HL-60 (cell line): ENCODE results near the gene CIROP.

Source experiments
- DNase-seq, 2 experiments: peaks; one replicate each; pipeline ENCODE4 v3.0.0-alpha.2; 2010 to 2020; ENCODE audit warnings: low read depth in 1 of 2, low spot score in 1 of 2
- H3K27ac ChIP-seq: fragments of 250-450 bp; sonication (Bioruptor Pico); replicated peaks from 2 replicates; pipeline ENCODE4 v1.5.1; 2020; ENCODE audit warnings: mild to moderate bottlenecking, moderate library complexity
- H3K27me3 ChIP-seq: fragments of 250-450 bp; sonication (Bioruptor Pico); 2 replicates; pipeline ENCODE4 v1.5.1; 2021; ENCODE audit warnings: mild to moderate bottlenecking, moderate library complexity; ENCODE audit not compliant: insufficient read depth, poor library complexity, severe bottlenecking
- H3K4me3 ChIP-seq: replicated peaks from 2 replicates; pipeline ENCODE4 v1.5.1; 2011; ENCODE audit warnings: mild to moderate bottlenecking, control low read depth, low read length; ENCODE audit not compliant: insufficient read depth
- CTCF ChIP-seq: IDR thresholded peaks from one replicate; pipeline ENCODE4 v1.5.1; 2011; ENCODE audit warnings: low read length, control low read depth, inconsistent platforms; ENCODE audit not compliant: insufficient read depth
- GABPA ChIP-seq: IDR thresholded peaks from 2 replicates; pipeline ENCODE4 v1.6.1; 2012; ENCODE audit warnings: low read depth
- POLR2AphosphoS5 ChIP-seq: IDR thresholded peaks from 2 replicates; pipeline ENCODE4 v1.6.1; 2012; ENCODE audit warnings: low read depth
- REST ChIP-seq: IDR thresholded peaks from 2 replicates; pipeline ENCODE4 v1.6.1; 2012; ENCODE audit warnings: low read depth; ENCODE audit not compliant: insufficient replicate concordance
- SPI1 ChIP-seq: IDR thresholded peaks from 2 replicates; pipeline ENCODE4 v1.6.1; 2012; ENCODE audit warnings: low read depth, mild to moderate bottlenecking, borderline replicate concordance

CIROP gene

DNA sequence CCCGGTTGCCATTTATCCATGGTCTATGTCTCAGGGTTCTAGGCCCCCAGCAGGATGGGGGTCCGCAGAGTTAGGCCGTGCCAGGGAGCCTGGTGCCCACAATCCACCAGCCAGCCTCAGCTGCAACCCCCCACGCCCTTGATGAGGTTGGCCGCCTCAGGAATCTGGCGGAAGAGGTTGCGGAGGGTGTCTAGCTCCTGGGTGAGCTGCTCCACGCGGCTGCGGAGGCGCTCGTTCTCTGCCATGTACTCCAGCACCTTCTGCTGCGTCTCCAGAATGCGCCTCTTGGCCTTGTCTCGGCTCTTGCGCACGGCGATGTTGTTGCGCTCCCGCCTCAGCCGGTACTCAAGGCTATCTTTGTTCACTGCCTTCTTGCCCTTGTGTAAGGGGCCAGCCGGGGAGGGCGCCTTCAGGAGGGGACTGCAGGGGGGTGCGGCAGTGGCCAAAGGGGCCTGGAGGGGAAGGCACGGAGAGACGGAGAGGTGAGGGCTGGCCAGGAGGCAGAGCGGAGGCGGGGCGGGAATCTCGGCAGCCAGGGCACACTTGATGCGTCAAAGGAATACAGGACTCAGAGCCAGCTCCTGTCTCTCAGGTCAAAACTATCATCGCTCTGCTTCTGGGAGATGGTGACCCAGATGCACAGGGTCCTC, 12.7 kb upstream of the CIROP start:
- H3K27me3 ChIP-seq: no peaks in the 10 kb centered on the region
- peak in 1 of 2 experiments; percentile 51 for DNase-seq
- peak overlapping the region; percentile 99 for H3K27ac ChIP-seq
- no peak for TF ChIP-seq GABPA
- peak; percentile 23 for TF ChIP-seq REST
- peak overlapping the region; percentile 71 for H3K4me3 ChIP-seq

GRCh38 chr14:23115918-23116317, 11.1 kb upstream of the CIROP start:
- no peak for TF ChIP-seq POLR2AphosphoS5
- no peak for TF ChIP-seq REST
- TF ChIP-seq CTCF: no peak
- TF ChIP-seq GABPA: no peak
- no peak for TF ChIP-seq SPI1
- H3K4me3 ChIP-seq: peak overlapping the region; percentile 71
- peak in 1 of 2 experiments; percentile 39 for DNase-seq
- H3K27me3 ChIP-seq: no peaks in the 10 kb centered on the region
- H3K27ac ChIP-seq: peak overlapping the region; percentile 99

- DNase-seq: peak; percentile 81 to 83
- TF ChIP-seq POLR2AphosphoS5 (peak; percentile 69; the same call in 1 of the 2 replicates), GABPA (no peak), REST (no peak), CTCF (no peak), SPI1 (peak; percentile 2; the same call in 1 of the 2 replicates)
- peak overlapping the region; percentile 99 for H3K27ac ChIP-seq
Measured at GRCh38 chr14:23115039-23115731, 10.4 kb upstream of the CIROP start.

More at GRCh38 chr14:23115039-23115731, 10.4 kb upstream of the CIROP start:
- Histone ChIP-seq H3K27me3 (no peaks in the 10 kb centered on the region), H3K4me3 (peak overlapping the region; percentile 71)
